Muscle of leg (tissue), 11 donors: ENCODE measurements around the gene BNIP3. TPM values are rescaled to one million over a fixed set of nuclear protein-coding genes. Genes with fewer than 3 reads are reported as not detected.
"Not testable (repeated sequence)": the region's sequence is repeated elsewhere in the genome, so short reads cannot be mapped to it uniquely, and the experiment has no call there.

Experiments
- DNase-seq: peaks from one replicate; pipeline ENCODE4 v3.0.0; 2013
- H3K27ac ChIP-seq: one replicate; pipeline ENCODE4 v1.5.1; 2013; ENCODE audit warnings: mild to moderate bottlenecking, low read length, control low read depth
- H3K27me3 ChIP-seq: one replicate; pipeline ENCODE4 v1.6.1; 2013; ENCODE audit warnings: low read length; ENCODE audit not compliant: control insufficient read depth, insufficient read depth
- H3K36me3 ChIP-seq: one replicate; pipeline ENCODE4 v1.6.1; 2013; ENCODE audit warnings: low read length; ENCODE audit not compliant: control insufficient read depth, insufficient read depth
- H3K4me1 ChIP-seq: one replicate; pipeline ENCODE4 v1.6.1; 2013; ENCODE audit warnings: low read length; ENCODE audit not compliant: control insufficient read depth, insufficient read depth
- H3K4me3 ChIP-seq: one replicate; pipeline ENCODE4 v1.5.1; 2013; ENCODE audit warnings: low read length, control low read depth
- H3K9me3 ChIP-seq: replicated peaks from 2 replicates; pipeline ENCODE4 v1.6.1; 2013; ENCODE audit warnings: low read depth, low read length; ENCODE audit not compliant: control insufficient read depth
- WGBS: methylation state at CpG from one replicate; pipeline ENCODE4 v1.1.5; 2013; ENCODE audit warnings: missing lambda C conversion rate; ENCODE audit not compliant: insufficient coverage; 5-methylcytosine and 5-hydroxymethylcytosine counted together
- polyA plus RNA-seq, 8 donors: library from polyadenylated mRNA; unstranded; fragments of 120-200 nt; gene quantifications; one replicate each; pipeline versions ENCODE4 v1.2.1 to v1.2.3, GENCODE V29; 2013; ENCODE audit warnings: inconsistent platforms in 1 of 8, low replicate concordance in 1 of 8; ENCODE audit not compliant: insufficient read length in 8 of 8, insufficient read depth in 1 of 8
- total RNA-seq: library from RNA; stranded (reverse); fragments of 120-200 nt; gene quantifications from one replicate; pipeline ENCODE4 v1.2.4, GENCODE V29; 2013

Gene BNIP3
- total and polyA plus RNA-seq, 9 donors = 34.6 to 44.6 (median 40.0) TPM

- peaks cover 22% of the 10 kb centered on the region for H3K4me1 ChIP-seq
- H3K36me3 ChIP-seq = no peaks in the 10 kb centered on the region
- peaks cover 12% of the 10 kb centered on the region for H3K27me3 ChIP-seq
- DNase-seq = peak; percentile 33
- 62% methylated on average over 11 of the region's 16 CpGs for WGBS
- no peak overlapping the region for H3K27ac ChIP-seq
- H3K9me3 ChIP-seq = no peaks in the 10 kb centered on the region
- no peak overlapping the region for H3K4me3 ChIP-seq
Observed at GRCh38 chr10:131996466-131997365, 15.0 kb upstream of the BNIP3 start.

- peaks cover 6% of the 10 kb centered on the region for H3K27me3 ChIP-seq
- H3K4me1 ChIP-seq = peaks cover 22% of the 10 kb centered on the region
- no CpG with 5 or more reads among the region's 3 CpGs for WGBS
- DNase-seq = no peak
- H3K27ac ChIP-seq = no peak overlapping the region
- no peaks in the 10 kb centered on the region for H3K9me3 ChIP-seq
- no peaks in the 10 kb centered on the region for H3K36me3 ChIP-seq
- H3K4me3 ChIP-seq = no peak overlapping the region
Observed at GRCh38 chr10:131994435-131994834, 12.7 kb upstream of the BNIP3 start.

- Histone ChIP-seq H3K9me3 (no peaks in the 10 kb centered on the region), H3K4me3 (no peak overlapping the region), H3K27me3 (peaks cover 6% of the 10 kb centered on the region), H3K36me3 (no peaks in the 10 kb centered on the region), H3K4me1 (peaks cover 20% of the 10 kb centered on the region), H3K27ac (no peak overlapping the region)
- no peak for DNase-seq
- 85% methylated on average over 9 of the region's 14 CpGs for WGBS
Observed at GRCh38 chr10:131993275-131993674, 11.6 kb upstream of the BNIP3 start.

GRCh38 chr10:131991726-131992125 is 10.0 kb upstream of the BNIP3 start:
- no peak overlapping the region for H3K27ac ChIP-seq
- no CpG with 5 or more reads among the region's 3 CpGs for WGBS
- H3K27me3 ChIP-seq = peaks cover 4% of the 10 kb centered on the region
- no peaks in the 10 kb centered on the region for H3K36me3 ChIP-seq
- DNase-seq = no peak
- H3K4me3 ChIP-seq = no peak overlapping the region
- peaks cover 7% of the 10 kb centered on the region for H3K4me1 ChIP-seq
- H3K9me3 ChIP-seq = no peaks in the 10 kb centered on the region

- H3K4me3 ChIP-seq, H3K27me3 ChIP-seq, H3K27ac ChIP-seq, H3K36me3 ChIP-seq, H3K4me1 ChIP-seq, H3K9me3 ChIP-seq, DNase-seq: not testable (repeated sequence)
- no CpG with 5 or more reads among the region's 3 CpGs for WGBS
Observed at GRCh38 chr10:131987786-131988185, 6.1 kb upstream of the BNIP3 start.

- 100% methylated on average over 2 of the region's 5 CpGs for WGBS
- not testable (repeated sequence) for H3K27me3 ChIP-seq, H3K4me3 ChIP-seq, H3K9me3 ChIP-seq, H3K27ac ChIP-seq, DNase-seq, H3K36me3 ChIP-seq, H3K4me1 ChIP-seq
Observed at GRCh38 chr10:131987301-131987700, 5.6 kb upstream of the BNIP3 start.

GRCh38 chr10:131986851-131987250 is 5.1 kb upstream of the BNIP3 start:
- WGBS = 100% methylated on average over 3 of the region's 7 CpGs
- H3K27ac ChIP-seq, H3K27me3 ChIP-seq, DNase-seq, H3K4me3 ChIP-seq, H3K4me1 ChIP-seq, H3K36me3 ChIP-seq, H3K9me3 ChIP-seq: not testable (repeated sequence)

- H3K4me1 ChIP-seq = peaks cover 20% of the 10 kb centered on the region
- H3K9me3 ChIP-seq = peaks cover 3% of the 10 kb centered on the region
- no peak overlapping the region for H3K4me3 ChIP-seq
- H3K27me3 ChIP-seq = peaks cover 13% of the 10 kb centered on the region
- H3K36me3 ChIP-seq = no peaks in the 10 kb centered on the region
- 73% methylated on average over 2 of the region's 6 CpGs for WGBS
- no peak overlapping the region for H3K27ac ChIP-seq
- no peak for DNase-seq
Observed at GRCh38 chr10:131983780-131984179, 2.1 kb upstream of the BNIP3 start.

- DNase-seq = peak; percentile 15
- Histone ChIP-seq H3K27ac (no peak overlapping the region), H3K4me1 (peaks cover 21% of the 10 kb centered on the region), H3K27me3 (peaks cover 13% of the 10 kb centered on the region), H3K4me3 (no peak overlapping the region), H3K9me3 (peaks cover 3% of the 10 kb centered on the region), H3K36me3 (no peaks in the 10 kb centered on the region)
- WGBS = 61% methylated on average over 21 of the region's 21 CpGs
Observed at GRCh38 chr10:131982796-131983195, 1.1 kb upstream of the BNIP3 start.

GRCh38 chr10:131982185-131982756 is 548 bp upstream of the BNIP3 start:
- no peak overlapping the region for H3K27ac ChIP-seq
- H3K4me1 ChIP-seq = peaks cover 21% of the 10 kb centered on the region
- peaks cover 13% of the 10 kb centered on the region for H3K27me3 ChIP-seq
- H3K4me3 ChIP-seq = peak overlapping the region; percentile 53
- H3K9me3 ChIP-seq = peaks cover 3% of the 10 kb centered on the region
- peaks cover 3% of the 10 kb centered on the region for H3K36me3 ChIP-seq
- DNase-seq = no peak
- WGBS = under 1% methylated on average over 83 of the region's 83 CpGs
